ENCODE measurements around the gene TCHHL1. TPM values are rescaled to one million over a fixed set of nuclear protein-coding genes. Genes with fewer than 3 reads are reported as not detected.

Gene TCHHL1
- total RNA-seq, 1 experiment from 2014 or later, result not detected

- in situ Hi-C loops (cut with HindIII; ENCODE audit: low pct_unique_long_range_greater_than_20kb, low sequenced_read_pairs), result no loop called here
- peak; percentile 100 for DNase-seq (ENCODE audit: low read depth)
Observed at GRCh38 chr1:152047730-152048415, 41.0 kb downstream of the TCHHL1 start.

- in situ Hi-C loops (cut with HindIII; ENCODE audit: low pct_unique_long_range_greater_than_20kb, low sequenced_read_pairs), result no loop called here
- DNase-seq (ENCODE audit: low read depth), result no peak
Observed at GRCh38 chr1:152047413-152047729, 41.5 kb downstream of the TCHHL1 start.

DNA sequence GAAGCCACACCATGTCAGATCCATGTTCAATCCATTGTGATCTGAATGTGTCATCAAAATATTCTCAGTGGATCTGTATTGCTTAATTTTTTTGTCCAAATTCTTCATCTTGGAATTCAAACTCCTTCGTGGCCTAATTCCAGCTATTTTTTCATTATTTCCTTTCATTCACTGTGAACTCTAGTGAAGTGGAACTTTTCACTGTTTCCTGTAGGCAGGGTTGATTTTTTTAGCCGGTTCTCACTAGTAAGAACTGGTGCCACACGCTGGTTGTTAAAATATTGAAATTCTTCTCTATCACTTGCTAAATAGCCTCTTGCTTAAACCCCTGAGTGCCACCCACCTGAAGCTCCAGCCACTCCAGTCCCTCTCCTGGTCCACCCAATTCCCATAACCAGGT is 44.5 kb downstream of the TCHHL1 start:
- no peak for DNase-seq (ENCODE audit: low read depth)
- in situ Hi-C loops (cut with HindIII; ENCODE audit: low pct_unique_long_range_greater_than_20kb, low sequenced_read_pairs), result no loop called here

DNA sequence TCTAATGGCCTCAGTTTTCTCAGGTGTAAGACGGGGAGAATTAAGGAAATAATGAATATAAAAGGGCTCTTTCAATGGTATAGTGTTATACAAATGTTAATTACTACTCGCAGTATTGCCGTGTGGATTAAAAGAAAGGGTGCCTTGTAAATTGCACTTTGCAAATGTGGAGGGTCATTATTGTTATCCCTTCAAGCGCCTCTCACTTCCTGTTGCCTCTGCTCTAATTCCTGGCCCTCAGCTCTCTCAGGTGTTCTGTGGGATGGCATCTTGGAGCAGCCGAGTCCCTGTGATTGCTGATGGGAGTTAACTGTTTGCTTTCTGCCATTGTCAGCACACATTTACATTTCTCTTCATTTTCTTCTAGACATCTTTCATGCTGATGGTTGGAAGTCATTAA is 45.0 kb downstream of the TCHHL1 start:
- in situ Hi-C loops (cut with HindIII; ENCODE audit: low pct_unique_long_range_greater_than_20kb, low sequenced_read_pairs), result no loop called here
- no peak for DNase-seq (ENCODE audit: low read depth)

DNA sequence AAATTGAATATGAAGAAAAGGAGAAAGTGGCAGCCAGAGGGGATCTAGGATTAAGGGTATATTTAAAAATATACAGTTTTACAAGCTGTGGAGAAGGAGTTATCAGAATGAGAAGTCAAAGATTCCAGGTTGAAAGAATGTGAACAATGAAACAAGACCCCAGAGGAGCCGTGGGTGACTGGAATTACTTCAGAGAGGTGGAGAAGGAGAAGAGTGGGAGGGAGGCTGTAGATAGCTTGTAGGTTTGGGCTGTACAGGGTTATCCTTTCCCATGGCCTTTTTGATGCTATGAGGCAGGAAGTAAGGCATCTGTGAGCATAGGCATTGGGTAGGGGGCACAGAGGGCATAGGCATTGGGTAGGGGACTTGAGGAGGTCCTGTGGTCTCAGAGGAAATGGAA is 46.8 kb downstream of the TCHHL1 start:
- DNase-seq (ENCODE audit: low read depth), result no peak
- in situ Hi-C loops (cut with HindIII; ENCODE audit: low pct_unique_long_range_greater_than_20kb, low sequenced_read_pairs), result no loop called here

GRCh38 chr1:152039886-152040285 is 49.0 kb downstream of the TCHHL1 start:
- in situ Hi-C loops (cut with HindIII; ENCODE audit: low pct_unique_long_range_greater_than_20kb, low sequenced_read_pairs), result no loop called here
- no peak for DNase-seq (ENCODE audit: low read depth)

DNA sequence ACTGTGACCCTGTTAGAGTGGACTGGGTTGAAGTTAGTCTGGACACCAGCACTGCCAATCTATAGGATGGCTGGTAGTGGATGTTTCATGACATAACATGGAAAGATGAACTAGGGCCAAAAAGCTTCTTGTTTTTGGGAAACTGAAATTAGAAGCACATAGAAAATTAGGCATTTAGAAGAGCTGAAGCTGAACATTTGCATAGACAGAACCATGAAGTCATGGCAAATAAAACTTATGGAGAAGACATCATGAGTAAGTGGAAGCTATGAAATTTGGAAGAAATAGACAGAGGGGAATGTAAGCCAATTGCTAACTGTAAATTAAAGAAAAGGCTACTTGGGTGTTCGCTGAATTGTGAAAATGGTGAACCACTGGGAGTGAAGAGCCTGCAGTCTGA is 49.4 kb downstream of the TCHHL1 start:
- no peak for DNase-seq (ENCODE audit: low read depth)
- in situ Hi-C loops (cut with HindIII; ENCODE audit: low pct_unique_long_range_greater_than_20kb, low sequenced_read_pairs), result no loop called here

DNA sequence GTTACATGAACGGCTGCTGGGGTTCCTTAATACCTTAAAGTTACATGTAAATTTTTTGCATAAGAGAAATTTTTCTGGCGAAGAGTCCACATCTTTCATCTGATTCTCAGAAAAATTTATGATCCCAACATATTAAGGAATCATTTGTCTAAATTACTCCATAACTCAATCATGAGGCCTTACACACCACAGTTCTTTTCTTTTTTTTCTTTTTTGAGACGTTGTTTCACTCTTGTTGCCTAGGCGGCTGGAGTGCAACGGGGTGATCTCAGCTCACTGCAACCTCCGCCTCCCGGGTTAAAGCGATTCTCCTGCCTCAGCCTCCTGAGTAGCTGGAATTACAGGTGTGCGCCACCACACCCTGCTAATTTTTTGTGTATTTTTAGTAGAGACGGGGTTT is 50.0 kb downstream of the TCHHL1 start:
- DNase-seq (ENCODE audit: low read depth), result no peak
- in situ Hi-C loops (cut with HindIII; ENCODE audit: low pct_unique_long_range_greater_than_20kb, low sequenced_read_pairs), result no loop called here

GRCh38 chr1:152036267-152037216 is 52.3 kb downstream of the TCHHL1 start, which contains the start of gene S100A11:
S100A11 (minus strand) TSS chr1:152037004; CDS start chr1:152036915, 89 bp downstream.
- in situ Hi-C loops (cut with HindIII; ENCODE audit: low pct_unique_long_range_greater_than_20kb, low sequenced_read_pairs), result no loop called here
- DNase-seq (ENCODE audit: low read depth), result peak; percentile 76

GRCh38 chr1:152035539-152036266 is 53.2 kb downstream of the TCHHL1 start:
- in situ Hi-C loops (cut with HindIII; ENCODE audit: low pct_unique_long_range_greater_than_20kb, low sequenced_read_pairs), result no loop called here
- peak; percentile 48 for DNase-seq (ENCODE audit: low read depth)

GRCh38 chr1:152034654-152035538 is 54.0 kb downstream of the TCHHL1 start:
- in situ Hi-C loops (cut with HindIII; ENCODE audit: low pct_unique_long_range_greater_than_20kb, low sequenced_read_pairs), result no loop called here
- peak; percentile 87 for DNase-seq (ENCODE audit: low read depth)

GRCh38 chr1:152034324-152034653 is 54.6 kb downstream of the TCHHL1 start:
- in situ Hi-C loops (cut with HindIII; ENCODE audit: low pct_unique_long_range_greater_than_20kb, low sequenced_read_pairs), result no loop called here
- DNase-seq (ENCODE audit: low read depth), result no peak

Other genes with a start within 250 kb of the TCHHL1 start
- gene C2CD4D, start 249.2 kb downstream of the TCHHL1 start, total RNA-seq (2014; rRNA removed; shearing (Covaris generic); ENCODE audit: low replicate concordance), result not detected in 2 replicates
- not detected in 2 replicates for gene THEM5, start 235.4 kb downstream of the TCHHL1 start, total RNA-seq (2014; rRNA removed; shearing (Covaris generic); ENCODE audit: low replicate concordance)
- gene THEM4, start 179.6 kb downstream of the TCHHL1 start, total RNA-seq (2014; rRNA removed; shearing (Covaris generic); ENCODE audit: low replicate concordance), result 17.8 and 18.4 TPM in 2 replicates
- gene S100A10, start 95.2 kb downstream of the TCHHL1 start, total RNA-seq (2014; rRNA removed; shearing (Covaris generic); ENCODE audit: low replicate concordance), result 456 and 483 TPM in 2 replicates
- gene S100A11, start 52.1 kb downstream of the TCHHL1 start, total RNA-seq (2014; rRNA removed; shearing (Covaris generic); ENCODE audit: low replicate concordance), result 309 and 455 TPM in 2 replicates
- not detected in 2 replicates for gene TCHH, start 26.4 kb upstream of the TCHHL1 start, total RNA-seq (2014; rRNA removed; shearing (Covaris generic); ENCODE audit: low replicate concordance)
- not detected in 2 replicates for gene RPTN, start 70.2 kb upstream of the TCHHL1 start, total RNA-seq (2014; rRNA removed; shearing (Covaris generic); ENCODE audit: low replicate concordance)
- not detected in 2 replicates for gene HRNR, start 135.1 kb upstream of the TCHHL1 start, total RNA-seq (2014; rRNA removed; shearing (Covaris generic); ENCODE audit: low replicate concordance)
- gene FLG, start 236.2 kb upstream of the TCHHL1 start, total RNA-seq (2014; rRNA removed; shearing (Covaris generic); ENCODE audit: low replicate concordance), result not detected in 2 replicates

Measured in Caki2 (cell line).